NCI-H146 treated with DMSO at 0.1 percent for 48 hours (cell line): Measurements from ENCODE around the gene ERBB4.
"Not testable (repeated sequence)": the region's sequence is repeated elsewhere in the genome, so short reads cannot be mapped to it uniquely, and the experiment has no call there.

Source experiments
- DNase-seq: peaks from one replicate; lab custom pipeline; 2025; ENCODE audit not compliant: unreplicated experiment; lab: John Stamatoyannopoulos, UW

ERBB4 gene

GRCh38 chr2:212228743-212229171, 309.8 kb downstream of the ERBB4 start:
- DNase-seq: no peak

GRCh38 chr2:212227755-212228154, 310.8 kb downstream of the ERBB4 start:
- DNase-seq: peak; percentile 45

- DNase-seq: no peak
These were observed 312.5 kb downstream of the ERBB4 start for GRCh38 chr2:212226114-212226513.

- no peak for DNase-seq
These were observed 314.9 kb downstream of the ERBB4 start for GRCh38 chr2:212223696-212224095.

GRCh38 chr2:212213191-212213590, 325.4 kb downstream of the ERBB4 start:
- no peak for DNase-seq

GRCh38 chr2:212208467-212208866, 330.1 kb downstream of the ERBB4 start:
- no peak for DNase-seq

- no peak for DNase-seq
These were observed 340.8 kb downstream of the ERBB4 start for GRCh38 chr2:212197776-212198175.

- no peak for DNase-seq
These were observed 343.0 kb downstream of the ERBB4 start for GRCh38 chr2:212195626-212196025.

- DNase-seq: no peak
These were observed 344.2 kb downstream of the ERBB4 start for GRCh38 chr2:212194396-212194795.

GRCh38 chr2:212193803-212194202, 344.8 kb downstream of the ERBB4 start:
- DNase-seq: no peak

GRCh38 chr2:212193056-212193455, 345.5 kb downstream of the ERBB4 start:
- DNase-seq: peak; percentile 24

GRCh38 chr2:212191438-212191837, 347.2 kb downstream of the ERBB4 start:
- DNase-seq: not testable (repeated sequence)

- no peak for DNase-seq
These were observed 352.4 kb downstream of the ERBB4 start for GRCh38 chr2:212186166-212186565.

GRCh38 chr2:212181646-212182045, 357.0 kb downstream of the ERBB4 start:
- no peak for DNase-seq

GRCh38 chr2:212180408-212181083, 358.1 kb downstream of the ERBB4 start:
- DNase-seq: no peak

- DNase-seq: no peak
These were observed 360.9 kb downstream of the ERBB4 start for GRCh38 chr2:212177724-212178123.

GRCh38 chr2:212176151-212176550, 362.5 kb downstream of the ERBB4 start:
- DNase-seq: no peak

- peak; percentile 12 for DNase-seq
These were observed 364.7 kb downstream of the ERBB4 start for GRCh38 chr2:212173756-212174510.

GRCh38 chr2:212173331-212173730, 365.3 kb downstream of the ERBB4 start:
- no peak for DNase-seq

- DNase-seq: no peak
These were observed 368.2 kb downstream of the ERBB4 start for GRCh38 chr2:212170382-212170781.

- no peak for DNase-seq
These were observed 380.5 kb downstream of the ERBB4 start for GRCh38 chr2:212158081-212158480.

- DNase-seq: no peak
These were observed 381.6 kb downstream of the ERBB4 start for GRCh38 chr2:212157012-212157411.
